ENCODE results near the gene REL.

REL gene

DNA sequence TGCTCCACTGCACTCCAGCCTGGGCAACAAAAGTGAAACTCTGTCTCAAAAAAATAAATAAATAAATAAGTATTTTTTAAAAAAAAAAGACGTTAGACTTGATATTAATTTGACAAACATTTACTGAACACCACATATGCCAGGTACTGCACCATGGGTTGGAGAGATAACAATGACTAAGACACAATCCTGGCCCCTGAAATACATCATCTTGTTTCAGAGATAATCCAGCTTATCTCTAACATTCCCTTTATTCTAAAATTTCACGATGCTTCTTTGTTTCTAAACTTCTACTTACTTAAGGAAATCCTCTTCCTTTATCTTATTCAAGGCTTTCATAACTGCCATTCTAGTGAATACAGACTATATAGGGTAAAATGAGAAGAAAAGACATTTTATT is 81.2 kb downstream of the REL start:
- ATAC-seq: no peak
- TF ChIP-seq ISL1 (CRISPR knock-in tag; IDR thresholded peaks at IDR 0.05) (no peak), ZNF70 (CRISPR knock-in tag; IDR thresholded peaks at IDR 0.05) (no peak), CSDC2 (CRISPR knock-in tag; IDR thresholded peaks at IDR 0.05) (no peak), POU6F1 (CRISPR knock-in tag; IDR thresholded peaks at IDR 0.05; ENCODE audit: borderline replicate concordance, low read depth) (no peak), ZFP3 (CRISPR knock-in tag; IDR thresholded peaks at IDR 0.05) (no peak), SNAI2 (CRISPR knock-in tag; IDR thresholded peaks at IDR 0.05) (no peak), GLIS3 (CRISPR knock-in tag; IDR thresholded peaks at IDR 0.05) (no peak), PPARA (CRISPR knock-in tag; IDR thresholded peaks at IDR 0.05; ENCODE audit: borderline replicate concordance) (no peak), ZNF565 (CRISPR knock-in tag; conservative IDR thresholded peaks at IDR 0.05; ENCODE audit: low read depth) (no peak), TOX (CRISPR knock-in tag; IDR thresholded peaks at IDR 0.05; ENCODE audit: borderline replicate concordance) (no peak), RARB (CRISPR knock-in tag; IDR thresholded peaks at IDR 0.05) (no peak), ZFP30 (CRISPR knock-in tag; IDR thresholded peaks at IDR 0.05) (no peak), ARNTL (CRISPR knock-in tag; IDR thresholded peaks at IDR 0.05; ENCODE audit: borderline replicate concordance, low read depth) (no peak)
- TF ChIP-seq, protein P1, sequence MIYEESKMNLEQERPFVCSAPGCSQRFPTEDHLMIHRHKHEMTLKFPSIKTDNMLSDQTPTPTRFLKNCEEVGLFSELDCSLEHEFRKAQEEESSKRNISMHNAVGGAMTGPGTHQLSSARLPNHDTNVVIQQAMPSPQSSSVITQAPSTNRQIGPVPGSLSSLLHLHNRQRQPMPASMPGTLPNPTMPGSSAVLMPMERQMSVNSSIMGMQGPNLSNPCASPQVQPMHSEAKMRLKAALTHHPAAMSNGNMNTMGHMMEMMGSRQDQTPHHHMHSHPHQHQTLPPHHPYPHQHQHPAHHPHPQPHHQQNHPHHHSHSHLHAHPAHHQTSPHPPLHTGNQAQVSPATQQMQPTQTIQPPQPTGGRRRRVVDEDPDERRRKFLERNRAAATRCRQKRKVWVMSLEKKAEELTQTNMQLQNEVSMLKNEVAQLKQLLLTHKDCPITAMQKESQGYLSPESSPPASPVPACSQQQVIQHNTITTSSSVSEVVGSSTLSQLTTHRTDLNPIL (CRISPR knock-in tag; IDR thresholded peaks at IDR 0.05; ENCODE audit: low read depth): no peak
- TF ChIP-seq, protein P2, sequence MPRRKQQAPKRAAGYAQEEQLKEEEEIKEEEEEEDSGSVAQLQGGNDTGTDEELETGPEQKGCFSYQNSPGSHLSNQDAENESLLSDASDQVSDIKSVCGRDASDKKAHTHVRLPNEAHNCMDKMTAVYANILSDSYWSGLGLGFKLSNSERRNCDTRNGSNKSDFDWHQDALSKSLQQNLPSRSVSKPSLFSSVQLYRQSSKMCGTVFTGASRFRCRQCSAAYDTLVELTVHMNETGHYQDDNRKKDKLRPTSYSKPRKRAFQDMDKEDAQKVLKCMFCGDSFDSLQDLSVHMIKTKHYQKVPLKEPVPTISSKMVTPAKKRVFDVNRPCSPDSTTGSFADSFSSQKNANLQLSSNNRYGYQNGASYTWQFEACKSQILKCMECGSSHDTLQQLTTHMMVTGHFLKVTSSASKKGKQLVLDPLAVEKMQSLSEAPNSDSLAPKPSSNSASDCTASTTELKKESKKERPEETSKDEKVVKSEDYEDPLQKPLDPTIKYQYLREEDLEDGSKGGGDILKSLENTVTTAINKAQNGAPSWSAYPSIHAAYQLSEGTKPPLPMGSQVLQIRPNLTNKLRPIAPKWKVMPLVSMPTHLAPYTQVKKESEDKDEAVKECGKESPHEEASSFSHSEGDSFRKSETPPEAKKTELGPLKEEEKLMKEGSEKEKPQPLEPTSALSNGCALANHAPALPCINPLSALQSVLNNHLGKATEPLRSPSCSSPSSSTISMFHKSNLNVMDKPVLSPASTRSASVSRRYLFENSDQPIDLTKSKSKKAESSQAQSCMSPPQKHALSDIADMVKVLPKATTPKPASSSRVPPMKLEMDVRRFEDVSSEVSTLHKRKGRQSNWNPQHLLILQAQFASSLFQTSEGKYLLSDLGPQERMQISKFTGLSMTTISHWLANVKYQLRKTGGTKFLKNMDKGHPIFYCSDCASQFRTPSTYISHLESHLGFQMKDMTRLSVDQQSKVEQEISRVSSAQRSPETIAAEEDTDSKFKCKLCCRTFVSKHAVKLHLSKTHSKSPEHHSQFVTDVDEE (CRISPR knock-in tag; IDR thresholded peaks at IDR 0.05): no peak
- TF ChIP-seq, protein P3, sequence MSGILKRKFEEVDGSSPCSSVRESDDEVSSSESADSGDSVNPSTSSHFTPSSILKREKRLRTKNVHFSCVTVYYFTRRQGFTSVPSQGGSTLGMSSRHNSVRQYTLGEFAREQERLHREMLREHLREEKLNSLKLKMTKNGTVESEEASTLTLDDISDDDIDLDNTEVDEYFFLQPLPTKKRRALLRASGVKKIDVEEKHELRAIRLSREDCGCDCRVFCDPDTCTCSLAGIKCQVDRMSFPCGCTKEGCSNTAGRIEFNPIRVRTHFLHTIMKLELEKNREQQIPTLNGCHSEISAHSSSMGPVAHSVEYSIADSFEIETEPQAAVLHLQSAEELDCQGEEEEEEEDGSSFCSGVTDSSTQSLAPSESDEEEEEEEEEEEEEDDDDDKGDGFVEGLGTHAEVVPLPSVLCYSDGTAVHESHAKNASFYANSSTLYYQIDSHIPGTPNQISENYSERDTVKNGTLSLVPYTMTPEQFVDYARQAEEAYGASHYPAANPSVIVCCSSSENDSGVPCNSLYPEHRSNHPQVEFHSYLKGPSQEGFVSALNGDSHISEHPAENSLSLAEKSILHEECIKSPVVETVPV (CRISPR knock-in tag; IDR thresholded peaks at IDR 0.05): no peak

GRCh38 chr2:60963190-60963589 is 81.8 kb downstream of the REL start:
- no peak for ATAC-seq
- TF ChIP-seq, protein P2 (CRISPR knock-in tag; IDR thresholded peaks at IDR 0.05): no peak
- TF ChIP-seq BACH2 (CRISPR knock-in tag; IDR thresholded peaks at IDR 0.05; ENCODE audit: borderline replicate concordance): no peak
- no peak for TF ChIP-seq GLIS3 (CRISPR knock-in tag; IDR thresholded peaks at IDR 0.05)
- TF ChIP-seq ZFP30 (CRISPR knock-in tag; IDR thresholded peaks at IDR 0.05): no peak
- TF ChIP-seq ARNTL (CRISPR knock-in tag; IDR thresholded peaks at IDR 0.05; ENCODE audit: borderline replicate concordance, low read depth): no peak
- TF ChIP-seq ZC3H10 (CRISPR knock-in tag; IDR thresholded peaks at IDR 0.05): no peak
- no peak for TF ChIP-seq PPARA (CRISPR knock-in tag; IDR thresholded peaks at IDR 0.05; ENCODE audit: borderline replicate concordance)
- no peak for TF ChIP-seq OSR1 (CRISPR knock-in tag; IDR thresholded peaks at IDR 0.05)
- TF ChIP-seq RARB (CRISPR knock-in tag; IDR thresholded peaks at IDR 0.05): no peak
- TF ChIP-seq ZFP3 (CRISPR knock-in tag; IDR thresholded peaks at IDR 0.05): no peak
- TF ChIP-seq ZNF565 (CRISPR knock-in tag; conservative IDR thresholded peaks at IDR 0.05; ENCODE audit: low read depth): no peak
- TF ChIP-seq SNAI2 (CRISPR knock-in tag; IDR thresholded peaks at IDR 0.05): no peak
- TF ChIP-seq, protein P3 (CRISPR knock-in tag; IDR thresholded peaks at IDR 0.05): no peak
- TF ChIP-seq POU6F1 (CRISPR knock-in tag; IDR thresholded peaks at IDR 0.05; ENCODE audit: borderline replicate concordance, low read depth): no peak
- TF ChIP-seq ISL1 (CRISPR knock-in tag; IDR thresholded peaks at IDR 0.05): no peak
- TF ChIP-seq TCF4 (CRISPR knock-in tag; IDR thresholded peaks at IDR 0.05; ENCODE audit: borderline replicate concordance): no peak
- no peak for TF ChIP-seq TOX (CRISPR knock-in tag; IDR thresholded peaks at IDR 0.05; ENCODE audit: borderline replicate concordance)
- TF ChIP-seq ZNF70 (CRISPR knock-in tag; IDR thresholded peaks at IDR 0.05): no peak
- TF ChIP-seq PATZ1 (CRISPR knock-in tag; IDR thresholded peaks at IDR 0.05; ENCODE audit: borderline replicate concordance): no peak

Measured in SK-N-SH treated with all-trans-retinoic acid at 6 μM for 48 hours (cell line).